HG03354 (cell line): ENCODE results near the gene GSE1.

Source experiments
- ATAC-seq: cut with Tn5 transposase; IDR thresholded peaks from one replicate; pipeline ENCODE4 v1.9.1; 2021; ENCODE audit warnings: mild to moderate bottlenecking; ENCODE audit not compliant: unreplicated experiment, poor library complexity, severe bottlenecking

GSE1 gene

GRCh38 chr16:85628265-85628556, 15.1 kb downstream of the GSE1 start:
- no peak for ATAC-seq

- no peak for ATAC-seq
Observed at GRCh38 chr16:85628645-85629044, 15.5 kb downstream of the GSE1 start.

GRCh38 chr16:85629326-85629725, 16.2 kb downstream of the GSE1 start:
- no peak for ATAC-seq

- no peak for ATAC-seq
Observed at GRCh38 chr16:85629853-85630252, 16.7 kb downstream of the GSE1 start.

GRCh38 chr16:85631230-85631629, 18.1 kb downstream of the GSE1 start:
- ATAC-seq: no peak

GRCh38 chr16:85631802-85632393, 18.8 kb downstream of the GSE1 start:
- ATAC-seq: no peak

GRCh38 chr16:85632709-85633437, 19.8 kb downstream of the GSE1 start:
- no peak for ATAC-seq

- ATAC-seq: no peak
Observed at GRCh38 chr16:85633438-85633743, 20.3 kb downstream of the GSE1 start.

GRCh38 chr16:85633888-85634287, 20.8 kb downstream of the GSE1 start:
- ATAC-seq: no peak

GRCh38 chr16:85634747-85635544, 21.8 kb downstream of the GSE1 start:
- ATAC-seq: no peak

- ATAC-seq: no peak
Observed at GRCh38 chr16:85635545-85636140, 22.5 kb downstream of the GSE1 start.

GRCh38 chr16:85636234-85636812, 23.2 kb downstream of the GSE1 start:
- no peak for ATAC-seq

GRCh38 chr16:85637061-85637807, 24.1 kb downstream of the GSE1 start:
- no peak for ATAC-seq

- no peak for ATAC-seq
Observed at GRCh38 chr16:85637808-85638647, 24.9 kb downstream of the GSE1 start.

- ATAC-seq: no peak
Observed at GRCh38 chr16:85638695-85639409, 25.7 kb downstream of the GSE1 start.

- no peak for ATAC-seq
Observed at GRCh38 chr16:85639529-85640253, 26.6 kb downstream of the GSE1 start.

- no peak for ATAC-seq
Observed at GRCh38 chr16:85640254-85640558, 27.1 kb downstream of the GSE1 start.

- no peak for ATAC-seq
Observed at GRCh38 chr16:85640585-85640984, 27.5 kb downstream of the GSE1 start.
